Esophagus muscularis mucosa (tissue), 4 donors: ENCODE data around the gene PTPN11. TPM values are rescaled to one million over a fixed set of nuclear protein-coding genes. Genes with fewer than 3 reads are reported as not detected.

Experiments
- DNase-seq: peaks from one replicate; pipeline ENCODE4 v3.0.0-alpha.2; 2017; ENCODE audit errors: extremely low spot score
- H3K27ac ChIP-seq, 4 donors: fragments of 200-600 bp; sonication (generic); replicated peaks in 1 of 4; 1 replicate in 3 of 4; 2 replicates in 1 of 4; pipeline ENCODE4 v1.5.1; 2016 to 2019; ENCODE audit warnings: mild to moderate bottlenecking in 1 of 4
- H3K27me3 ChIP-seq, 4 donors: fragments of 200-600 bp; sonication (generic); one replicate each; pipeline versions ENCODE4 v1.5.1 to v1.6.0; 2016 to 2019
- H3K36me3 ChIP-seq, 4 donors: fragments of 200-600 bp; sonication (generic); one replicate each; pipeline ENCODE4 v1.5.1; 2016 to 2019
- H3K4me1 ChIP-seq, 4 donors: fragments of 200-600 bp; sonication (generic); one replicate each; pipeline ENCODE4 v1.5.1; 2016 to 2019
- H3K4me3 ChIP-seq, 4 donors: fragments of 200-600 bp; sonication (generic); 1 replicate in 2 of 4; 2 replicates in 2 of 4; pipeline ENCODE4 v1.5.1; 2016 to 2019; ENCODE audit warnings: mild to moderate bottlenecking in 4 of 4, moderate library complexity in 1 of 4
- H3K9me3 ChIP-seq, 4 donors: fragments of 200-600 bp; sonication (generic); 1 replicate in 3 of 4; 2 replicates in 1 of 4; pipeline ENCODE4 v1.5.1; 2016 to 2019
- EP300 ChIP-seq: sonication (generic); formaldehyde crosslinking; IDR thresholded peaks from one replicate; pipeline ENCODE4 v1.6.1; 2017; ENCODE audit warnings: antibody characterized with exemption
- POLR2A ChIP-seq: fragments of 450-650 bp; IDR thresholded peaks from one replicate; pipeline ENCODE4 v1.6.1; 2017; ENCODE audit warnings: antibody characterized with exemption, moderate library complexity, mild to moderate bottlenecking, low read depth
- POLR2AphosphoS5 ChIP-seq, 2 donors: sonication (generic); formaldehyde crosslinking; IDR thresholded peaks; one replicate each; pipeline ENCODE4 v1.6.1; 2017; ENCODE audit warnings: antibody characterized with exemption in 2 of 2
- WGBS: methylation state at CpG from one replicate; pipeline ENCODE4 v1.1.5; 2018; 5-methylcytosine and 5-hydroxymethylcytosine counted together
- intact Hi-C: fragments of 100-400 bp; cut with DNase I; formaldehyde crosslinking; loops from one replicate; pipeline ENCODE4 v1.15.1; 2023
- total RNA-seq, 4 donors: library from RNA; depleted of rRNA; stranded (reverse); fragments of >200 nt; gene quantifications; one replicate each; pipeline versions ENCODE4 v1.1.0 to v1.2.1, GENCODE V29; 2016
- TF ChIP-seq, protein P1 (sequence below), 3 experiments: fragments of 200-600 bp in 2 of 3; fragments of 450-650 bp in 1 of 3; sonication (generic) in 2 of 3; IDR thresholded peaks; one replicate each; pipeline ENCODE4 v1.5.1; 2017 to 2019; ENCODE audit warnings: antibody characterized with exemption in 3 of 3, mild to moderate bottlenecking in 2 of 3, moderate library complexity in 1 of 3

The PTPN11 gene
- total RNA-seq, 4 donors from 2014 or later, result 132 to 142 (median 139) TPM

DNA sequence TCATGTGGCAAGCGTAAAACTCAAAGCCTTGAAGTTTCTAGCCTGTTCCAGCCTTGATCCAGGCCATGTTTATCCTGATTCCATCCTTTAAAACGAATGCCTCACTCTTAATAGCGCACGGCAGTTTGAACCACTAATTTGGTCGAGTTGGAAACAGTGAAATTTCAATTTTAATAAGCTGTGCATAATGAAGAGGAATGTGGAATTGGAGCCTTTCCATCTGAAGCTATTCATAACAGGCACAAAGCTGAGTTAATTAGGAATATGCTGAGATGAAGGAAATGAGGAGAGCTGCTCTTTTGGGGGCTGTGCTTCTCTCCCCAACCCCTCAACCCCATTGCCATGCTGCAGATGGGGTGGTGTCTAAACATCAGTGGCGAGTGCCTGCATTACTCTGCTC lies 70.7 kb downstream of the PTPN11 start:
- Histone ChIP-seq H3K4me3 (no peak overlapping the region), H3K27ac (no peak overlapping the region), H3K4me1 (peaks cover 0 to 18% (median 11%) of the 10 kb centered on the region in 4 donors), H3K9me3 (no peaks in the 10 kb centered on the region), H3K36me3 (peaks cover 22 to 93% (median 90%) of the 10 kb centered on the region in 4 donors), H3K27me3 (no peaks in the 10 kb centered on the region)
- intact Hi-C loops, result no loop called here
- 88% methylated on average over 6 of the region's 6 CpGs for WGBS
- DNase-seq, result no peak
- TF ChIP-seq EP300, result no peak
- no peak for TF ChIP-seq POLR2AphosphoS5 (IDR thresholded peaks at IDR 0.05)
- no peak for TF ChIP-seq POLR2A
- TF ChIP-seq, protein P1, sequence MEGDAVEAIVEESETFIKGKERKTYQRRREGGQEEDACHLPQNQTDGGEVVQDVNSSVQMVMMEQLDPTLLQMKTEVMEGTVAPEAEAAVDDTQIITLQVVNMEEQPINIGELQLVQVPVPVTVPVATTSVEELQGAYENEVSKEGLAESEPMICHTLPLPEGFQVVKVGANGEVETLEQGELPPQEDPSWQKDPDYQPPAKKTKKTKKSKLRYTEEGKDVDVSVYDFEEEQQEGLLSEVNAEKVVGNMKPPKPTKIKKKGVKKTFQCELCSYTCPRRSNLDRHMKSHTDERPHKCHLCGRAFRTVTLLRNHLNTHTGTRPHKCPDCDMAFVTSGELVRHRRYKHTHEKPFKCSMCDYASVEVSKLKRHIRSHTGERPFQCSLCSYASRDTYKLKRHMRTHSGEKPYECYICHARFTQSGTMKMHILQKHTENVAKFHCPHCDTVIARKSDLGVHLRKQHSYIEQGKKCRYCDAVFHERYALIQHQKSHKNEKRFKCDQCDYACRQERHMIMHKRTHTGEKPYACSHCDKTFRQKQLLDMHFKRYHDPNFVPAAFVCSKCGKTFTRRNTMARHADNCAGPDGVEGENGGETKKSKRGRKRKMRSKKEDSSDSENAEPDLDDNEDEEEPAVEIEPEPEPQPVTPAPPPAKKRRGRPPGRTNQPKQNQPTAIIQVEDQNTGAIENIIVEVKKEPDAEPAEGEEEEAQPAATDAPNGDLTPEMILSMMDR (IDR thresholded peaks at IDR 0.05), result no peak

DNA sequence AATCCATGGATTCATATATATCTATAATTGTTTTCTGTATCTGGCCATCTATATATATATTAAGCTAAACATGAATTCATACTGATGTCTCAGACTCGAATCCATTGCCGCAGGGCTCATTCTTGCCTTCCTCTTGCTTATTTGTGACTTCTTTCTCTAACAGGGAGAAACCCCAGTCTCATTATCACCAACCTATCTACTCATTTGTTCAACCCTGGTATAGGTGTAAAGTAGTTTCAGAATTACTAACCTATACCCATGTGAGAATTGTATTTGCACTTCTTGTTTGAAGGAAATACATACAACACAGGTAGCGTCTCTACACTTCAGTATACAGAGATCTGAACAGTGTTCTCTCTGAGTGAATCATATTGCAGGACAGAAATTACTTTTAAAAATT lies 77.7 kb downstream of the PTPN11 start:
- no peaks in the 10 kb centered on the region for H3K4me1 ChIP-seq
- WGBS, result 89% methylated on average over 3 of the region's 3 CpGs
- no peak for TF ChIP-seq POLR2A
- TF ChIP-seq, protein P1 (IDR thresholded peaks at IDR 0.05), result no peak
- TF ChIP-seq EP300, result no peak
- no peak for TF ChIP-seq POLR2AphosphoS5 (IDR thresholded peaks at IDR 0.05)

DNA sequence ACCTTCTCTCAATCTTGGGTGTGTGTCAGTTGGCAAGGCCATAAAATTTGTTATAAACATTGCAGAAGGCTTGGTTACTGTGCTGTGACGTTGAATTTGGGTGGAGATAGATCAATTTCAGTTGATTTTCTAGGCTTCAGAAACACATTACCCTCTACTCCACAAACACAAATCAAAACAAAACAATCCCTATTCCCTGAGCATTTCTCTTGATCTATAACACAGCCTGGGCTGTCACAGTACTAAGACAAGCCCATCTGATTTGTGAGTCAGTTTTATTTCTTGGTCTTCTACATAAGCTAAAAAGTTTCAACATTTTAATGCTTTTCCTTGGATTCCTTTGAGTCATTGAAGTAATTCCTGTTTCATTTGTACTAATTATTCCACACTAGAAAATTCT lies 79.8 kb downstream of the PTPN11 start:
- intact Hi-C loops, result no loop called here
- WGBS, result 76% methylated on average over 1 of the region's 1 CpG
- no peak for DNase-seq
- no peaks in the 10 kb centered on the region for H3K27me3 ChIP-seq
- peaks cover 14 to 96% (median 62%) of the 10 kb centered on the region in 4 donors for H3K36me3 ChIP-seq
- TF ChIP-seq, protein P1 (IDR thresholded peaks at IDR 0.05), result no peak
- TF ChIP-seq EP300 (no peak), POLR2A (no peak), POLR2AphosphoS5 (IDR thresholded peaks at IDR 0.05) (no peak)
- no peaks in the 10 kb centered on the region for H3K9me3 ChIP-seq
- H3K4me1 ChIP-seq, result no peaks in the 10 kb centered on the region
- H3K4me3 ChIP-seq, result no peak overlapping the region
- no peak overlapping the region for H3K27ac ChIP-seq

More for the DNA sequence above, 77.7 kb downstream of the PTPN11 start:
- no peak overlapping the region for H3K4me3 ChIP-seq
- intact Hi-C loops, result no loop called here
- H3K36me3 ChIP-seq, result peaks cover 0 to 93% (median 64%) of the 10 kb centered on the region in 4 donors
- H3K27ac ChIP-seq, result no peak overlapping the region
- no peak for DNase-seq
- no peaks in the 10 kb centered on the region for H3K9me3 ChIP-seq
- no peaks in the 10 kb centered on the region for H3K27me3 ChIP-seq

DNA sequence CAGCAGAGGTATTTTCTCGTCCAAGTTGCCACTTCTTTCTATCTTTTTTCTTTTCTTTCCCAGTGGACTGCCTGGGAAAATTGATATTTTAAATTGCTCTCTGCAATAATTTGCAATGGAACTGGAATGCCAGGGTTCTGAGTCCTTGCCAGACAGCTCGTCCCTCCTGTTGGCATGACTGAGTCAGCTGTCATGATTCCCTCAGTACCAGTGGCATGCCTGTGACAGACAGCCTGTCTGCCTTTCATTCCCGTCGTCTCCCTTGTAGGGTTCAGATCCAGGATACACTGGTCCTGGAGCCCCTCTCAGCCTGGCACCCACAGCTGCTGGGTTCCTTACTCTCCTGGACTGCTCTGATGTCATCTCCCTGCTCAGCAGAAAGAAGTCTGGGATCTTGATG lies 84.8 kb downstream of the PTPN11 start:
- intact Hi-C loops, result no loop called here
- peaks cover 46 to 96% (median 73%) of the 10 kb centered on the region in 4 donors for H3K36me3 ChIP-seq
- WGBS, result 67% methylated on average over 4 of the region's 4 CpGs

More for the DNA sequence above, 84.8 kb downstream of the PTPN11 start:
- Histone ChIP-seq H3K27ac (no peak overlapping the region), H3K4me3 (no peak overlapping the region), H3K9me3 (no peaks in the 10 kb centered on the region), H3K4me1 (no peaks in the 10 kb centered on the region), H3K27me3 (no peaks in the 10 kb centered on the region)
- TF ChIP-seq EP300 (no peak), POLR2A (no peak), POLR2AphosphoS5 (IDR thresholded peaks at IDR 0.05) (no peak)
- TF ChIP-seq, protein P1 (IDR thresholded peaks at IDR 0.05), result no peak
- DNase-seq, result no peak
